ENCODE results near the gene CHRNB2. TPM values are rescaled to one million over a fixed set of nuclear protein-coding genes. Genes with fewer than 3 reads are reported as not detected.
A peak's percentile ranks its signal among the peaks of the same experiment; 100 is the strongest.

Gene CHRNB2
- total and polyA plus RNA-seq, 2 donors (not counting 3 experiments of a cell fraction or from before 2014, with no cell fraction given): not detected

GRCh38 chr1:154550070-154550469 lies 17.5 kb upstream of the CHRNB2 start:
- dilution Hi-C loops (cut with MboI; ENCODE audit: extremely low pct_ligation_motif_present, low sequenced_read_pairs): no loop called here
- POLR2A ChIA-PET: no interaction called here
- H3K27ac ChIP-seq (ENCODE audit: insufficient read depth, low read depth, low read length): no peak overlapping the region
- peaks cover 3% of the 10 kb centered on the region for H3K79me2 ChIP-seq (ENCODE audit: control insufficient read depth, insufficient read depth, low read length)
- no peak overlapping the region for H3K4me3 ChIP-seq (replicated peaks in 1 of 3; ENCODE audit: insufficient read depth in 1 of 3, low read depth in 1 of 3, low read length in 3 of 3)
- intact Hi-C loops (cut with micrococcal nuclease): no loop called here
- H3K27me3 ChIP-seq (ENCODE audit: control insufficient read depth in 2 of 2, insufficient read depth in 2 of 2, low read length in 2 of 2): no peaks in the 10 kb centered on the region
- TF ChIP-seq MYC (IDR thresholded peaks at IDR 0.05; ENCODE audit: low read depth, low read length) (no peak), POLR2AphosphoS5 (IDR thresholded peaks at IDR 0.05; ENCODE audit: insufficient read depth, low read depth, low read length) (no peak), FOS (IDR thresholded peaks at IDR 0.05; ENCODE audit: borderline replicate concordance, insufficient read depth, low read length) (no peak), CTCF (IDR thresholded peaks at IDR 0.05; ENCODE audit: extremely low read depth in 1 of 2, insufficient read depth in 1 of 2, low read depth in 1 of 2, low read length in 2 of 2) (no peak), GATA2 (IDR thresholded peaks at IDR 0.05; ENCODE audit: insufficient read depth, insufficient read length, low read depth, low read length) (no peak), EZH2 (IDR thresholded peaks at IDR 0.05; ENCODE audit: borderline replicate concordance, low read depth, low read length, severe bottlenecking) (no peak), JUN (IDR thresholded peaks at IDR 0.05; ENCODE audit: borderline replicate concordance, insufficient read depth, insufficient read length, low read depth) (no peak), POLR2A (IDR thresholded peaks at IDR 0.05; ENCODE audit: low read depth, low read length) (no peak), MAX (IDR thresholded peaks at IDR 0.05; ENCODE audit: insufficient read depth, insufficient read length) (no peak)
- H3K4me1 ChIP-seq (ENCODE audit: control insufficient read depth, extremely low read depth, insufficient read depth, low read length): no peaks in the 10 kb centered on the region
- no peak for FAIRE-seq
- no peaks in the 10 kb centered on the region for H4K20me1 ChIP-seq (replicated peaks; ENCODE audit: control insufficient read depth, extremely low read depth, insufficient read depth, low read length)
- no peak overlapping the region for H2AFZ ChIP-seq (ENCODE audit: low read depth, low read length)
- CTCF ChIA-PET: interaction anchor here (7.4 kb wide), 1 partner anchor 68 kb away, joined by 489 read pairs; no protein-coding TSS in a partner anchor
- no peak overlapping the region for H3K9ac ChIP-seq (replicated peaks; ENCODE audit: extremely low read depth, insufficient read depth, low read length)
- TSS peak; percentile 48 for BruUV-seq (replicated peaks)
- H3K9me1 ChIP-seq (replicated peaks; ENCODE audit: control insufficient read depth, extremely low read depth, insufficient read depth, low read length): no peaks in the 10 kb centered on the region
- H3K36me3 ChIP-seq (ENCODE audit: control insufficient read depth in 2 of 2, extremely low read depth in 1 of 2, insufficient read depth in 2 of 2, low read length in 2 of 2): peaks cover 41 to 54% of the 10 kb centered on the region in 2 experiments
- no peaks in the 10 kb centered on the region for H3K9me3 ChIP-seq (replicated peaks; ENCODE audit: control insufficient read depth, insufficient read depth, low read length)
- H3K4me2 ChIP-seq (ENCODE audit: insufficient read depth, low read length): no peak overlapping the region
- no peak for DNase-seq (ENCODE audit: low read depth, low spot score)
